ENCODE measurements around the gene ESPN. TPM values are rescaled to one million over a fixed set of nuclear protein-coding genes. Genes with fewer than 3 reads are reported as not detected.

Gene ESPN
- polyA plus RNA-seq, 1 donor (not counting 4 experiments of a cell fraction or from before 2014, with no cell fraction given), result 0.47 TPM

GRCh38 chr1:6461538-6462411, 37.2 kb downstream of the ESPN start:
- dilution Hi-C loops (cut with MboI; ENCODE audit: extremely low pct_ligation_motif_present, low sequenced_read_pairs), result no loop called here

GRCh38 chr1:6462412-6463119, 38.0 kb downstream of the ESPN start:
- H3K79me2 ChIP-seq (ENCODE audit: control insufficient read depth, insufficient read depth, low read length), result no peaks in the 10 kb centered on the region
- dilution Hi-C loops (cut with MboI; ENCODE audit: extremely low pct_ligation_motif_present, low sequenced_read_pairs), result no loop called here
- TF ChIP-seq, protein P1, sequence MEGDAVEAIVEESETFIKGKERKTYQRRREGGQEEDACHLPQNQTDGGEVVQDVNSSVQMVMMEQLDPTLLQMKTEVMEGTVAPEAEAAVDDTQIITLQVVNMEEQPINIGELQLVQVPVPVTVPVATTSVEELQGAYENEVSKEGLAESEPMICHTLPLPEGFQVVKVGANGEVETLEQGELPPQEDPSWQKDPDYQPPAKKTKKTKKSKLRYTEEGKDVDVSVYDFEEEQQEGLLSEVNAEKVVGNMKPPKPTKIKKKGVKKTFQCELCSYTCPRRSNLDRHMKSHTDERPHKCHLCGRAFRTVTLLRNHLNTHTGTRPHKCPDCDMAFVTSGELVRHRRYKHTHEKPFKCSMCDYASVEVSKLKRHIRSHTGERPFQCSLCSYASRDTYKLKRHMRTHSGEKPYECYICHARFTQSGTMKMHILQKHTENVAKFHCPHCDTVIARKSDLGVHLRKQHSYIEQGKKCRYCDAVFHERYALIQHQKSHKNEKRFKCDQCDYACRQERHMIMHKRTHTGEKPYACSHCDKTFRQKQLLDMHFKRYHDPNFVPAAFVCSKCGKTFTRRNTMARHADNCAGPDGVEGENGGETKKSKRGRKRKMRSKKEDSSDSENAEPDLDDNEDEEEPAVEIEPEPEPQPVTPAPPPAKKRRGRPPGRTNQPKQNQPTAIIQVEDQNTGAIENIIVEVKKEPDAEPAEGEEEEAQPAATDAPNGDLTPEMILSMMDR (optimal IDR thresholded peaks at IDR 0.05 in 1 of 3, IDR thresholded peaks at IDR 0.05 in 1 of 3, conservative IDR thresholded peaks at IDR 0.05 in 1 of 3; ENCODE audit: extremely low read depth in 1 of 3, insufficient read depth in 2 of 3, low read length in 3 of 3), result no peak
- TF ChIP-seq EZH2 (IDR thresholded peaks at IDR 0.05; ENCODE audit: low read length), result no peak
- H3K27me3 ChIP-seq (ENCODE audit: control insufficient read depth, extremely low read depth, insufficient read depth, low read length), result no peaks in the 10 kb centered on the region
- no peak for FAIRE-seq
- no peaks in the 10 kb centered on the region for H3K9me1 ChIP-seq (ENCODE audit: control insufficient read depth, extremely low read depth, insufficient read depth, low read length)
- H3K9me3 ChIP-seq (ENCODE audit: control insufficient read depth, low read depth, low read length), result no peaks in the 10 kb centered on the region
- no peak overlapping the region for H3K9ac ChIP-seq (ENCODE audit: control insufficient read depth, extremely low read depth, insufficient read depth, low read length)
- no peak for DNase-seq (ENCODE audit: low read depth, low spot score)
- H3K36me3 ChIP-seq (ENCODE audit: control insufficient read depth in 2 of 2, extremely low read depth in 1 of 2, insufficient read depth in 2 of 2, low read length in 2 of 2), result peaks cover 32 to 41% of the 10 kb centered on the region in 2 experiments
- no peak overlapping the region for H3K4me3 ChIP-seq (ENCODE audit: control insufficient read depth in 2 of 3, extremely low read depth in 1 of 3, insufficient read depth in 2 of 3, low read depth in 1 of 3, low read length in 3 of 3)
- no peaks in the 10 kb centered on the region for H4K20me1 ChIP-seq (ENCODE audit: control insufficient read depth, extremely low read depth, insufficient read depth, low read length)
- no peak overlapping the region for H2AFZ ChIP-seq (ENCODE audit: control insufficient read depth, low read length)
- no peaks in the 10 kb centered on the region for H3K4me1 ChIP-seq (ENCODE audit: control insufficient read depth, extremely low read depth, insufficient read depth, low read length)
- no peak overlapping the region for H3K27ac ChIP-seq (ENCODE audit: control insufficient read depth, insufficient read depth, low read length)
- H3K4me2 ChIP-seq (ENCODE audit: control insufficient read depth, extremely low read depth, insufficient read depth, low read depth, low read length), result no peak overlapping the region

More at GRCh38 chr1:6461538-6462411, 37.2 kb downstream of the ESPN start:
- Histone ChIP-seq H3K4me2 (ENCODE audit: control insufficient read depth, extremely low read depth, insufficient read depth, low read depth, low read length) (no peak overlapping the region), H2AFZ (ENCODE audit: control insufficient read depth, low read length) (no peak overlapping the region), H3K27me3 (ENCODE audit: control insufficient read depth, extremely low read depth, insufficient read depth, low read length) (no peaks in the 10 kb centered on the region), H3K79me2 (ENCODE audit: control insufficient read depth, insufficient read depth, low read length) (no peaks in the 10 kb centered on the region), H3K4me3 (ENCODE audit: control insufficient read depth in 2 of 3, extremely low read depth in 1 of 3, insufficient read depth in 2 of 3, low read depth in 1 of 3, low read length in 3 of 3) (no peak overlapping the region), H4K20me1 (ENCODE audit: control insufficient read depth, extremely low read depth, insufficient read depth, low read length) (no peaks in the 10 kb centered on the region), H3K4me1 (ENCODE audit: control insufficient read depth, extremely low read depth, insufficient read depth, low read length) (no peaks in the 10 kb centered on the region), H3K9me3 (ENCODE audit: control insufficient read depth, low read depth, low read length) (no peaks in the 10 kb centered on the region), H3K27ac (ENCODE audit: control insufficient read depth, insufficient read depth, low read length) (no peak overlapping the region), H3K9ac (ENCODE audit: control insufficient read depth, extremely low read depth, insufficient read depth, low read length) (no peak overlapping the region), H3K9me1 (ENCODE audit: control insufficient read depth, extremely low read depth, insufficient read depth, low read length) (no peaks in the 10 kb centered on the region), H3K36me3 (ENCODE audit: control insufficient read depth in 2 of 2, extremely low read depth in 1 of 2, insufficient read depth in 2 of 2, low read length in 2 of 2) (peaks cover 25 to 34% of the 10 kb centered on the region in 2 experiments)
- DNase-seq (ENCODE audit: low read depth, low spot score) (no peak), FAIRE-seq (no peak)
- TF ChIP-seq, protein P1 (optimal IDR thresholded peaks at IDR 0.05 in 1 of 3, IDR thresholded peaks at IDR 0.05 in 1 of 3, conservative IDR thresholded peaks at IDR 0.05 in 1 of 3; ENCODE audit: extremely low read depth in 1 of 3, insufficient read depth in 2 of 3, low read length in 3 of 3), result no peak
- TF ChIP-seq EZH2 (IDR thresholded peaks at IDR 0.05; ENCODE audit: low read length), result no peak
